ENCODE measurements around the gene SEMA4B. TPM values are rescaled to one million over a fixed set of nuclear protein-coding genes. Genes with fewer than 3 reads are reported as not detected.

The SEMA4B gene
- total and polyA plus RNA-seq, 9 of the 15 experiments (the other 6 are each of a cell fraction or from before 2014, with no cell fraction given) = 1.3 to 33.6 (median 11.0) TPM

- no peak for TF ChIP-seq CTCFL (IDR thresholded peaks at IDR 0.05; ENCODE audit: borderline replicate concordance, insufficient read depth, low read depth, low read length, poor library complexity, severe bottlenecking)
- no peak for TF ChIP-seq ARID3A (IDR thresholded peaks at IDR 0.05; ENCODE audit: borderline replicate concordance, low read depth, low read length)
- no peak for TF ChIP-seq GABPB2 (CRISPR knock-in tag; conservative IDR thresholded peaks at IDR 0.05)
- TF ChIP-seq USF1 (CRISPR knock-in tag; IDR thresholded peaks at IDR 0.05) = no peak
- no peak for TF ChIP-seq HDAC8 (tag; IDR thresholded peaks at IDR 0.05)
- no peak for TF ChIP-seq ZNF395 (CRISPR knock-in tag; IDR thresholded peaks at IDR 0.05)
- no peak for TF ChIP-seq MBD2 (IDR thresholded peaks at IDR 0.05; ENCODE audit: borderline replicate concordance, low read depth)
- TF ChIP-seq ZNF146 (CRISPR knock-in tag; IDR thresholded peaks at IDR 0.05; ENCODE audit: unreplicated experiment) = no peak
Measured at GRCh38 chr15:90257776-90258175, 56.6 kb downstream of the SEMA4B start (continued).
